GM18505 (cell line): Measurements from ENCODE around the gene JPH4.

Experiments
- ATAC-seq: cut with Tn5 transposase; IDR thresholded peaks from one replicate; pipeline ENCODE4 v1.9.1; 2021; ENCODE audit not compliant: unreplicated experiment
- POLR2A ChIP-seq: IDR thresholded peaks from 4 replicates; pipeline ENCODE4 v1.6.1; 2011; ENCODE audit warnings: borderline replicate concordance; ENCODE audit not compliant: insufficient read depth, insufficient read length; ENCODE audit errors: extremely low read depth

The JPH4 gene

GRCh38 chr14:23558346-23559009, 20.1 kb downstream of the JPH4 start:
- TF ChIP-seq POLR2A: no peak

GRCh38 chr14:23557946-23558345, 20.6 kb downstream of the JPH4 start:
- ATAC-seq: no peak
- TF ChIP-seq POLR2A: no peak

More at GRCh38 chr14:23558346-23559009, 20.1 kb downstream of the JPH4 start:
- no peak for ATAC-seq

- no peak for ATAC-seq
- TF ChIP-seq POLR2A: peak; percentile 35
Measured at GRCh38 chr14:23557521-23557920, 21.1 kb downstream of the JPH4 start.

GRCh38 chr14:23556700-23557440, 21.7 kb downstream of the JPH4 start:
- TF ChIP-seq POLR2A: no peak
- no peak for ATAC-seq

- peak; percentile 81 for ATAC-seq
- peak; percentile 83 for TF ChIP-seq POLR2A
Measured at GRCh38 chr14:23555882-23556699, 22.5 kb downstream of the JPH4 start, which contains the start of gene THTPA. TSS of gene THTPA (plus strand) at chr14:23556271. CDS start at chr14:23556758, 487 bp downstream.

- TF ChIP-seq POLR2A: no peak
- no peak for ATAC-seq
Measured at GRCh38 chr14:23555533-23555881, 23.1 kb downstream of the JPH4 start.

GRCh38 chr14:23551266-23552028, 27.1 kb downstream of the JPH4 start, which contains the start of gene ZFHX2:
TSS of gene ZFHX2 (minus strand) at chr14:23551765. CDS start at chr14:23535325, 16,440 bp downstream.
- peak; percentile 55 for ATAC-seq
- no peak for TF ChIP-seq POLR2A

GRCh38 chr14:23550812-23551265, 27.8 kb downstream of the JPH4 start:
- no peak for ATAC-seq
- no peak for TF ChIP-seq POLR2A

GRCh38 chr14:23550131-23550811, 28.3 kb downstream of the JPH4 start:
- no peak for ATAC-seq
- TF ChIP-seq POLR2A: no peak

GRCh38 chr14:23548351-23549318, 30.0 kb downstream of the JPH4 start:
- no peak for ATAC-seq
- TF ChIP-seq POLR2A: no peak

- TF ChIP-seq POLR2A: no peak
- ATAC-seq: no peak
Measured at GRCh38 chr14:23547924-23548323, 30.7 kb downstream of the JPH4 start.
